RWPE1 (cell line): ENCODE results near the gene TRAK1.

Source experiments
- CTCF ChIA-PET: fragments of 350-600 bp; sonication (Branson Sonifier 250); formaldehyde crosslinking; extraction: SDS; loops from one replicate; lab custom pipeline; 2021; lab: Yijun Ruan, JAX
- POLR2A ChIA-PET: fragments of 400-600 bp; formaldehyde crosslinking; extraction: SDS; loops from one replicate; lab custom pipeline; 2020; ENCODE audit warnings: antibody characterized with exemption; ENCODE audit not compliant: low non-redundant PET; lab: Yijun Ruan, JAX
- DNase-seq: peaks from one replicate; pipeline ENCODE4 v3.0.0; 2012; ENCODE audit warnings: low spot score
- H3K27ac ChIP-seq: fragments of 450-650 bp; 2 replicates; pipeline ENCODE4 v1.5.1; 2017
- CTCF ChIP-seq: fragments of 450-650 bp; conservative IDR thresholded peaks from 2 replicates; pipeline ENCODE4 v1.5.1; 2017; ENCODE audit warnings: low read depth, mild to moderate bottlenecking

Gene TRAK1

GRCh38 chr3:42096796-42097565 lies 5.8 kb downstream of the TRAK1 start:
- no peak for TF ChIP-seq CTCF
- no peak for DNase-seq
- ChIA-PET POLR2A (no interaction called here), CTCF (interaction anchor here (0.6 kb wide), 1 partner anchor 175 kb away, joined by 6 read pairs; no protein-coding TSS in a partner anchor)
- peak overlapping the region; percentile 13; the same call in 1 of the 2 replicates for H3K27ac ChIP-seq

- TF ChIP-seq CTCF, result no peak
- no peak for DNase-seq
- ChIA-PET POLR2A (no interaction called here), CTCF (no interaction called here)
- no peak overlapping the region for H3K27ac ChIP-seq
These were observed 6.4 kb downstream of the TRAK1 start for GRCh38 chr3:42097566-42097946.

- TF ChIP-seq CTCF, result no peak
- no peak overlapping the region for H3K27ac ChIP-seq
- ChIA-PET CTCF (interaction anchor here (0.6 kb wide), 1 partner anchor 348 kb away, joined by 3 read pairs; no protein-coding TSS in a partner anchor), POLR2A (no interaction called here)
- no peak for DNase-seq
These were observed 7.0 kb downstream of the TRAK1 start for GRCh38 chr3:42098171-42098570.

- no peak for TF ChIP-seq CTCF
- CTCF ChIA-PET, result interaction anchor here (0.5 to 1.4 kb wide), 10 partner anchors 18 to 831 kb away, joined by 3 to 4 read pairs (median 3); no protein-coding TSS in a partner anchor
- POLR2A ChIA-PET, result no interaction called here
- peak overlapping the region; percentile 38 for H3K27ac ChIP-seq
- no peak for DNase-seq
These were observed 8.0 kb downstream of the TRAK1 start for GRCh38 chr3:42099020-42099765.

GRCh38 chr3:42101048-42101447 lies 9.9 kb downstream of the TRAK1 start:
- peak overlapping the region; percentile 59 for H3K27ac ChIP-seq
- CTCF ChIA-PET, result interaction anchor here (0.5 to 0.8 kb wide), 4 partner anchors 47 to 207 kb away, joined by 3 to 4 read pairs (median 4); no protein-coding TSS in a partner anchor
- TF ChIP-seq CTCF, result no peak
- POLR2A ChIA-PET, result no interaction called here
- no peak for DNase-seq

- POLR2A ChIA-PET, result no interaction called here
- CTCF ChIA-PET, result interaction anchor here (0.5 to 0.8 kb wide), 2 partner anchors 151 to 207 kb away, joined by 3 read pairs; no protein-coding TSS in a partner anchor
- TF ChIP-seq CTCF, result no peak
- H3K27ac ChIP-seq, result peak overlapping the region; percentile 59
- DNase-seq, result no peak
These were observed 10.3 kb downstream of the TRAK1 start for GRCh38 chr3:42101481-42101880.
